A549 (cell line): Measurements from ENCODE around the gene SNRNP35. TPM values are rescaled to one million over a fixed set of nuclear protein-coding genes. Genes with fewer than 3 reads are reported as not detected.

Experiments used
- ATAC-seq, 2 experiments: fragments of 200-7000 bp in 1 of 2; fragments of >200 bp in 1 of 2; cut with Nextera tagmentation in 1 of 2; cut with Tn5 transposase in 1 of 2; 3 replicates each; pipeline versions ENCODE4 v1.8.0 to v1.9.1; 2018 to 2020; ENCODE audit warnings: mild to moderate bottlenecking in 1 of 2, moderate library complexity in 1 of 2
- CTCF ChIA-PET: fragments of 300-600 bp; sonication (Branson Sonifier 250); formaldehyde crosslinking; extraction: SDS; loops from one replicate; lab custom pipeline; 2021; ENCODE audit warnings: antibody characterized with exemption, inconsistent platforms; lab: Yijun Ruan, JAX
- POLR2A ChIA-PET: fragments of 350-600 bp; formaldehyde crosslinking; extraction: SDS; loops from one replicate; lab custom pipeline; 2021; ENCODE audit warnings: antibody characterized with exemption, inconsistent platforms; lab: Yijun Ruan, JAX
- DNase-seq, 2 experiments: peaks; one replicate each; pipeline versions ENCODE4 v3.0.0 to v3.0.0-alpha.2; 2011 to 2016; ENCODE audit warnings: low read depth in 1 of 2, low spot score in 1 of 2
- FAIRE-seq: peaks from 2 replicates; lab custom pipeline; 2011; peaks lifted over from hg19 to GRCh38; lab: Jason Lieb, UNC
- H3K27ac ChIP-seq, 2 experiments: fragments of >200 bp; sonication (Bioruptor Twin); formaldehyde crosslinking; 3 replicates each; pipeline ENCODE4 v1.5.1; 2016 to 2017
- H3K4me1 ChIP-seq: fragments of >200 bp; sonication (Bioruptor Twin); formaldehyde crosslinking; 3 replicates; pipeline ENCODE4 v1.6.1; 2016
- H3K4me2 ChIP-seq: fragments of >200 bp; sonication (Bioruptor Twin); formaldehyde crosslinking; 3 replicates; pipeline ENCODE4 v1.6.1; 2016
- H3K4me3 ChIP-seq: fragments of >200 bp; sonication (Bioruptor Twin); formaldehyde crosslinking; 3 replicates; pipeline ENCODE4 v1.5.1; 2016
- H3K9me3 ChIP-seq: fragments of >200 bp; sonication (Bioruptor Twin); formaldehyde crosslinking; 3 replicates; pipeline ENCODE4 v1.6.1; 2016
- ATOH8 ChIP-seq: fragments of 250-450 bp; sonication (Bioruptor Pico); IDR thresholded peaks from 2 replicates; pipeline ENCODE4 v1.5.0; 2020; ENCODE audit warnings: low read depth, mild to moderate bottlenecking, moderate library complexity
- BCL3 ChIP-seq: fragments of >200 bp; sonication (Bioruptor Twin); formaldehyde crosslinking; IDR thresholded peaks from 3 replicates; pipeline ENCODE4 v1.6.1; 2016
- CEBPB ChIP-seq, 2 experiments: fragments of >200 bp in 1 of 2; sonication (Bioruptor Twin) in 1 of 2; formaldehyde crosslinking in 1 of 2; IDR thresholded peaks; 2 replicates each; pipeline ENCODE4 v1.6.1; 2012 to 2016
- CHD4 ChIP-seq: fragments of 200-600 bp; sonication (generic); IDR thresholded peaks from 2 replicates; pipeline ENCODE4 v1.6.1; 2016; ENCODE audit warnings: antibody characterized with exemption, mild to moderate bottlenecking, borderline replicate concordance
- CTCF ChIP-seq: fragments of >200 bp; sonication (Bioruptor Twin); formaldehyde crosslinking; IDR thresholded peaks from 3 replicates; pipeline ENCODE4 v1.5.1; 2016
- ELK1 ChIP-seq: fragments of 150-350 bp; IDR thresholded peaks from 2 replicates; pipeline ENCODE4 v1.6.1; 2014; ENCODE audit warnings: low read depth, mild to moderate bottlenecking, low read length
- EP300 ChIP-seq, 2 experiments: fragments of >200 bp; sonication (Bioruptor Twin); formaldehyde crosslinking; IDR thresholded peaks; 2 replicates in 1 of 2; 3 replicates in 1 of 2; pipeline ENCODE4 v1.6.1; 2016 to 2017
- GATA3 ChIP-seq: IDR thresholded peaks from 2 replicates; pipeline ENCODE4 v1.6.1; 2012; ENCODE audit warnings: borderline replicate concordance
- HES2 ChIP-seq: fragments of >200 bp; sonication (Bioruptor Twin); formaldehyde crosslinking; IDR thresholded peaks from 2 replicates; pipeline ENCODE4 v1.6.1; 2016
- HMGXB4 ChIP-seq: fragments of 250-450 bp; sonication (Bioruptor Pico); IDR thresholded peaks from 2 replicates; pipeline ENCODE4 v1.5.0; 2021; ENCODE audit warnings: mild to moderate bottlenecking, moderate library complexity, borderline replicate concordance
- HOXA7 ChIP-seq: fragments of 250-450 bp; sonication (Bioruptor Pico); IDR thresholded peaks from 2 replicates; pipeline ENCODE4 v1.5.0; 2020; ENCODE audit warnings: mild to moderate bottlenecking, moderate library complexity
- HOXB5 ChIP-seq: fragments of 250-450 bp; sonication (Bioruptor Pico); IDR thresholded peaks from 2 replicates; pipeline ENCODE4 v1.5.0; 2020; ENCODE audit warnings: mild to moderate bottlenecking, moderate library complexity
- MAFK ChIP-seq: fragments of 450-650 bp; IDR thresholded peaks from 2 replicates; pipeline ENCODE4 v1.6.1; 2014; ENCODE audit not compliant: partially characterized antibody
- MAX ChIP-seq: IDR thresholded peaks from 2 replicates; pipeline ENCODE4 v1.6.1; 2012
- PBX3 ChIP-seq: IDR thresholded peaks from 2 replicates; pipeline ENCODE4 v1.6.1; 2012
- POLR2A ChIP-seq: IDR thresholded peaks from 2 replicates; pipeline ENCODE4 v1.6.1; 2012; ENCODE audit warnings: mild to moderate bottlenecking, low read length
- POLR2AphosphoS2 ChIP-seq: conservative IDR thresholded peaks from 2 replicates; pipeline ENCODE4 v1.6.1; 2012; ENCODE audit warnings: low read length, improper control_type of control experiment, inconsistent platforms
- RCOR1 ChIP-seq: fragments of 150-350 bp; IDR thresholded peaks from 2 replicates; pipeline ENCODE4 v1.6.1; 2014; ENCODE audit warnings: antibody characterized with exemption, low read length, low read depth
- RFX5 ChIP-seq: fragments of 450-650 bp; IDR thresholded peaks from 2 replicates; pipeline ENCODE4 v1.7.1; 2014; ENCODE audit warnings: antibody characterized with exemption, mild to moderate bottlenecking, moderate library complexity
- RNF2 ChIP-seq: fragments of 200-600 bp; sonication (generic); IDR thresholded peaks from 2 replicates; pipeline ENCODE4 v1.6.1; 2016; ENCODE audit warnings: low read depth, mild to moderate bottlenecking, antibody characterized with exemption, moderate library complexity, borderline replicate concordance
- SMC3 ChIP-seq: fragments of >200 bp; sonication (Bioruptor Twin); formaldehyde crosslinking; IDR thresholded peaks from 3 replicates; pipeline ENCODE4 v1.6.1; 2018; ENCODE audit warnings: inconsistent platforms
- SREBF2 ChIP-seq: fragments of 450-650 bp; IDR thresholded peaks from 2 replicates; pipeline ENCODE4 v1.6.1; 2014; ENCODE audit warnings: mild to moderate bottlenecking, moderate library complexity
- TFCP2L1 ChIP-seq: fragments of 250-450 bp; sonication (Bioruptor Pico); IDR thresholded peaks from 2 replicates; pipeline ENCODE4 v1.5.0; 2021; ENCODE audit warnings: mild to moderate bottlenecking
- TP53 ChIP-seq: fragments of 250-450 bp; sonication (Bioruptor Pico); IDR thresholded peaks from 2 replicates; pipeline ENCODE4 v1.5.0; 2021; ENCODE audit warnings: mild to moderate bottlenecking, moderate library complexity
- ZNF302 ChIP-seq: fragments of 250-450 bp; sonication (Bioruptor Pico); IDR thresholded peaks from 2 replicates; pipeline ENCODE4 v1.9.0; 2021; ENCODE audit warnings: inconsistent platforms, mild to moderate bottlenecking, moderate library complexity
- ZSCAN20 ChIP-seq: fragments of 250-450 bp; sonication (Bioruptor Pico); IDR thresholded peaks from 2 replicates; pipeline ENCODE4 v1.8.0; 2022; ENCODE audit warnings: mild to moderate bottlenecking, moderate library complexity
- WGBS: methylation state at CpG from one replicate; pipeline ENCODE4 v1.1.6; 2017; ENCODE audit errors: missing lambda C conversion rate; 5-methylcytosine and 5-hydroxymethylcytosine counted together
- polyA plus RNA-seq, 4 experiments: library from polyadenylated mRNA; depleted of rRNA in 3 of 4; stranded (reverse); fragments of >200 nt; fragmentation: RNase III in 1 of 4; extraction: RNeasy Plus Mini Kit Qiagen cat#74134 plus additional on column Dnase treatment in 1 of 4; gene quantifications; 2 replicates in 3 of 4; 3 replicates in 1 of 4; pipeline ENCODE4 v1.2.3, GENCODE V29; 2011 to 2017

Gene SNRNP35
- polyA plus RNA-seq, 2 of the 4 experiments (the other 2 are of a cell fraction), result 19.1 to 21.5 TPM

GRCh38 chr12:123489580-123489979 lies 31.6 kb downstream of the SNRNP35 start:
- no peak for TF ChIP-seq MAX
- TF ChIP-seq HOXA7 (CRISPR knock-in tag), result no peak
- no peak for TF ChIP-seq CHD4
- no peak for TF ChIP-seq ATOH8 (CRISPR knock-in tag)
- no peak for TF ChIP-seq POLR2AphosphoS2
- no peak for TF ChIP-seq CEBPB (IDR thresholded peaks at IDR 0.05)
- TF ChIP-seq SREBF2, result no peak
- TF ChIP-seq GATA3, result no peak
- no peak for TF ChIP-seq BCL3
- TF ChIP-seq PBX3, result no peak
- TF ChIP-seq ZSCAN20 (CRISPR knock-in tag), result no peak
- TF ChIP-seq RFX5, result no peak
- TF ChIP-seq TFCP2L1 (CRISPR knock-in tag), result no peak
- TF ChIP-seq HES2, result no peak
- no peak for TF ChIP-seq HOXB5
- no peak for TF ChIP-seq EP300 (IDR thresholded peaks at IDR 0.05)
- ChIA-PET CTCF (interaction anchor here (0.6 kb wide), 1 partner anchor 802 kb away, joined by 3 read pairs; no protein-coding TSS in a partner anchor), POLR2A (no interaction called here)
- no peak overlapping the region for H3K4me2 ChIP-seq
- H3K4me1 ChIP-seq, result no peaks in the 10 kb centered on the region
- H3K27ac ChIP-seq, result no peak overlapping the region
- DNase-seq, result no peak
- no peaks in the 10 kb centered on the region for H3K9me3 ChIP-seq
- no peak for FAIRE-seq
- ATAC-seq, result no peak
- WGBS, result 94% methylated on average over 6 of the region's 6 CpGs
- H3K4me3 ChIP-seq, result no peak overlapping the region

GRCh38 chr12:123490089-123490488 lies 32.1 kb downstream of the SNRNP35 start:
- no peaks in the 10 kb centered on the region for H3K4me1 ChIP-seq
- H3K9me3 ChIP-seq, result no peaks in the 10 kb centered on the region
- ATAC-seq, result no peak; a peak in 1 of 6 replicates
- FAIRE-seq, result no peak
- H3K4me2 ChIP-seq, result no peak overlapping the region
- TF ChIP-seq SMC3 (no peak), BCL3 (no peak), RCOR1 (no peak)
- ChIA-PET POLR2A (no interaction called here), CTCF (interaction anchor here (0.6 kb wide), 1 partner anchor 801 kb away, joined by 3 read pairs; no protein-coding TSS in a partner anchor)
- H3K27ac ChIP-seq, result no peak overlapping the region
- 94% methylated on average over 5 of the region's 5 CpGs for WGBS
- H3K4me3 ChIP-seq, result no peak overlapping the region
- DNase-seq, result no peak

- H3K4me1 ChIP-seq, result no peaks in the 10 kb centered on the region
- ChIA-PET CTCF (interaction anchor here (0.8 kb wide), 1 partner anchor 10 kb away, joined by 3 read pairs; no protein-coding TSS in a partner anchor), POLR2A (no interaction called here)
- no peak overlapping the region for H3K4me2 ChIP-seq
- FAIRE-seq, result no peak
- WGBS, result 97% methylated on average over 10 of the region's 11 CpGs
- ATAC-seq, result no peak
- no peak overlapping the region for H3K4me3 ChIP-seq
- no peak for DNase-seq
- no peaks in the 10 kb centered on the region for H3K9me3 ChIP-seq
- no peak overlapping the region for H3K27ac ChIP-seq
- TF ChIP-seq TP53 (CRISPR knock-in tag), result no peak
- TF ChIP-seq HMGXB4, result no peak
- no peak for TF ChIP-seq CTCF
- TF ChIP-seq MAFK, result no peak
- no peak for TF ChIP-seq RNF2
- no peak for TF ChIP-seq ZNF302
- no peak for TF ChIP-seq POLR2A
- TF ChIP-seq ELK1, result no peak
- TF ChIP-seq HOXA7 (CRISPR knock-in tag), result no peak
Observed at GRCh38 chr12:123491056-123491455, 33.1 kb downstream of the SNRNP35 start.
